Stimulated activated CD8-positive, alpha-beta memory T cell treated with anti-CD3 and anti-CD28 coated beads, Interleukin-4, amount 100 ng/mL, for 4 hours (primary cell): Measurements from ENCODE around the gene MEMO1.
"Not testable (repeated sequence)": the region's sequence is repeated elsewhere in the genome, so short reads cannot be mapped to it uniquely, and the experiment has no call there.

Source experiments
- DNase-seq, 2 donors: peaks; one replicate each; pipeline ENCODE4 v3.0.0-alpha.2; 2020; ENCODE audit warnings: low read depth in 2 of 2, low spot score in 1 of 2

Gene MEMO1

GRCh38 chr2:31958140-31958717 is 52.6 kb downstream of the MEMO1 start:
- DNase-seq = no peak

GRCh38 chr2:31957354-31958139 is 53.3 kb downstream of the MEMO1 start:
- no peak for DNase-seq

- not testable (repeated sequence) for DNase-seq
These were observed 53.9 kb downstream of the MEMO1 start for GRCh38 chr2:31956934-31957333.

- DNase-seq = no peak
These were observed 54.5 kb downstream of the MEMO1 start for GRCh38 chr2:31956312-31956711.

- not testable (repeated sequence) for DNase-seq
These were observed 57.7 kb downstream of the MEMO1 start for GRCh38 chr2:31953095-31953494.

GRCh38 chr2:31950946-31951562 is 59.8 kb downstream of the MEMO1 start:
- DNase-seq = no peak

GRCh38 chr2:31947871-31948270 is 62.9 kb downstream of the MEMO1 start:
- DNase-seq = no peak

- DNase-seq = no peak
These were observed 64.0 kb downstream of the MEMO1 start for GRCh38 chr2:31946838-31947237.

GRCh38 chr2:31945572-31945935 is 65.3 kb downstream of the MEMO1 start:
- DNase-seq = no peak

- DNase-seq = no peak
These were observed 65.8 kb downstream of the MEMO1 start for GRCh38 chr2:31944828-31945571.

- no peak for DNase-seq
These were observed 67.1 kb downstream of the MEMO1 start for GRCh38 chr2:31943636-31944225.

GRCh38 chr2:31940920-31941319 is 69.9 kb downstream of the MEMO1 start:
- DNase-seq = no peak

- DNase-seq = no peak
These were observed 73.1 kb downstream of the MEMO1 start for GRCh38 chr2:31937741-31938140.

- no peak for DNase-seq
These were observed 75.4 kb downstream of the MEMO1 start for GRCh38 chr2:31935370-31935769.

GRCh38 chr2:31933066-31933465 is 77.7 kb downstream of the MEMO1 start:
- no peak for DNase-seq

- DNase-seq = no peak
These were observed 78.2 kb downstream of the MEMO1 start for GRCh38 chr2:31932589-31932988.

- no peak for DNase-seq
These were observed 78.9 kb downstream of the MEMO1 start for GRCh38 chr2:31931916-31932315.

GRCh38 chr2:31925517-31925916 is 85.3 kb downstream of the MEMO1 start:
- DNase-seq = no peak

GRCh38 chr2:31923662-31924061 is 87.1 kb downstream of the MEMO1 start:
- DNase-seq = no peak

GRCh38 chr2:31922542-31923408 is 88.0 kb downstream of the MEMO1 start:
- no peak for DNase-seq
